Stimulated activated effector memory CD8-positive, alpha-beta T cell treated with anti-CD3 and anti-CD28 coated beads, Interleukin-12 subunit alpha, Interleukin-12 subunit beta, amount 100 ng/mL, for 72 hours (primary cell): Measurements from ENCODE around the gene DCPS.
A peak's percentile ranks its signal among the peaks of the same experiment; 100 is the strongest.
"Not testable (repeated sequence)": the region's sequence is repeated elsewhere in the genome, so short reads cannot be mapped to it uniquely, and the experiment has no call there.

Source experiments
- ATAC-seq: fragments of 150-1000 bp; cut with Tn5 transposase; 2 replicates; pipeline ENCODE4 v1.10.0; 2021
- DNase-seq, 2 donors: peaks; one replicate each; pipeline ENCODE4 v3.0.0; 2021 to 2022; ENCODE audit warnings: low spot score in 2 of 2
- H3K27ac Mint-ChIP-seq: one replicate; pipeline ENCODE4 v1.8.0; 2022; ENCODE audit warnings: mild to moderate bottlenecking, mixed read lengths
- H3K36me3 Mint-ChIP-seq: one replicate; pipeline ENCODE4 v1.8.0; 2022; ENCODE audit warnings: mild to moderate bottlenecking, mixed read lengths
- H3K4me1 Mint-ChIP-seq: one replicate; pipeline ENCODE4 v1.8.0; 2022; ENCODE audit warnings: mixed read lengths
- H3K4me3 Mint-ChIP-seq: one replicate; pipeline ENCODE4 v1.8.0; 2022; ENCODE audit warnings: mild to moderate bottlenecking, mixed read lengths
- H3K9me3 Mint-ChIP-seq: one replicate; pipeline ENCODE4 v1.8.0; 2022; ENCODE audit warnings: mixed read lengths

The DCPS gene

GRCh38 chr11:126280595-126280994, 23.3 kb upstream of the DCPS start:
- no peaks in the 10 kb centered on the region for H3K9me3 Mint-ChIP-seq
- no peak overlapping the region for H3K4me3 Mint-ChIP-seq
- no peak for DNase-seq
- no peak for ATAC-seq
- H3K27ac Mint-ChIP-seq, result peak overlapping the region; percentile 65
- peaks cover 21% of the 10 kb centered on the region for H3K36me3 Mint-ChIP-seq
- H3K4me1 Mint-ChIP-seq, result peaks cover 51% of the 10 kb centered on the region

- Mint-ChIP-seq H3K36me3 (peaks cover 16% of the 10 kb centered on the region), H3K9me3 (no peaks in the 10 kb centered on the region), H3K27ac (peak overlapping the region; percentile 98), H3K4me3 (peak overlapping the region; percentile 94), H3K4me1 (peaks cover 45% of the 10 kb centered on the region)
- DNase-seq, result no peak
- ATAC-seq, result no peak
Observed at GRCh38 chr11:126281245-126281644, 22.6 kb upstream of the DCPS start.

GRCh38 chr11:126281666-126282175, 22.1 kb upstream of the DCPS start:
- DNase-seq (no peak), ATAC-seq (no peak)
- Mint-ChIP-seq H3K4me1 (peaks cover 45% of the 10 kb centered on the region), H3K9me3 (no peaks in the 10 kb centered on the region), H3K27ac (peak overlapping the region; percentile 98), H3K36me3 (peaks cover 16% of the 10 kb centered on the region), H3K4me3 (peak overlapping the region; percentile 94)

- peaks cover 45% of the 10 kb centered on the region for H3K4me1 Mint-ChIP-seq
- no peaks in the 10 kb centered on the region for H3K9me3 Mint-ChIP-seq
- peak overlapping the region; percentile 98 for H3K27ac Mint-ChIP-seq
- peaks cover 17% of the 10 kb centered on the region for H3K36me3 Mint-ChIP-seq
- ATAC-seq (peak; percentile 26), DNase-seq (peak in 1 of 2 donors; percentile 58)
- H3K4me3 Mint-ChIP-seq, result peak overlapping the region; percentile 94
Observed at GRCh38 chr11:126282361-126282735, 21.5 kb upstream of the DCPS start.

- peaks cover 45% of the 10 kb centered on the region for H3K4me1 Mint-ChIP-seq
- peak within 1 kb of the TSS; percentile 98 for H3K27ac Mint-ChIP-seq
- no peaks in the 10 kb centered on the region for H3K9me3 Mint-ChIP-seq
- ATAC-seq (peak; percentile 76), DNase-seq (peak; percentile 51 to 85)
- peak within 1 kb of the TSS; percentile 94 for H3K4me3 Mint-ChIP-seq
- H3K36me3 Mint-ChIP-seq, result peaks cover 20% of the 10 kb centered on the region
Observed at GRCh38 chr11:126282736-126283591, 20.9 kb upstream of the DCPS start, which contains the start of gene TIRAP. Gene TIRAP, plus strand, starts transcription at chr11:126283093. Its CDS starts 7,802 bp downstream, at chr11:126290895.

GRCh38 chr11:126284829-126285228, 19.0 kb upstream of the DCPS start:
- H3K4me1 Mint-ChIP-seq, result peaks cover 40% of the 10 kb centered on the region
- peak overlapping the region; percentile 61 for H3K27ac Mint-ChIP-seq
- DNase-seq (peak; percentile 71 to 87), ATAC-seq (peak; percentile 77)
- H3K9me3 Mint-ChIP-seq, result no peaks in the 10 kb centered on the region
- H3K36me3 Mint-ChIP-seq, result peaks cover 28% of the 10 kb centered on the region
- peak overlapping the region; percentile 94 for H3K4me3 Mint-ChIP-seq

GRCh38 chr11:126288237-126288636, 15.6 kb upstream of the DCPS start:
- DNase-seq (no peak), ATAC-seq (no peak)
- H3K4me1 Mint-ChIP-seq, result peaks cover 20% of the 10 kb centered on the region
- H3K36me3 Mint-ChIP-seq, result peaks cover 51% of the 10 kb centered on the region
- no peak overlapping the region for H3K27ac Mint-ChIP-seq
- no peak overlapping the region for H3K4me3 Mint-ChIP-seq
- H3K9me3 Mint-ChIP-seq, result no peaks in the 10 kb centered on the region

GRCh38 chr11:126290887-126291286, 13.0 kb upstream of the DCPS start:
- ATAC-seq, result no peak
- H3K27ac Mint-ChIP-seq, result no peak overlapping the region
- H3K4me3 Mint-ChIP-seq, result no peak overlapping the region
- DNase-seq, result no peak
- H3K36me3 Mint-ChIP-seq, result peaks cover 73% of the 10 kb centered on the region
- peaks cover 12% of the 10 kb centered on the region for H3K4me1 Mint-ChIP-seq
- H3K9me3 Mint-ChIP-seq, result no peaks in the 10 kb centered on the region

- H3K4me3 Mint-ChIP-seq, result no peak overlapping the region
- peaks cover 86% of the 10 kb centered on the region for H3K36me3 Mint-ChIP-seq
- DNase-seq (no peak), ATAC-seq (no peak)
- no peaks in the 10 kb centered on the region for H3K9me3 Mint-ChIP-seq
- peaks cover 12% of the 10 kb centered on the region for H3K4me1 Mint-ChIP-seq
- H3K27ac Mint-ChIP-seq, result peak overlapping the region; percentile 33
Observed at GRCh38 chr11:126293726-126294125, 10.1 kb upstream of the DCPS start.

- Mint-ChIP-seq H3K36me3 (peaks cover 95% of the 10 kb centered on the region), H3K9me3 (no peaks in the 10 kb centered on the region), H3K4me1 (peaks cover 12% of the 10 kb centered on the region), H3K4me3 (no peak overlapping the region), H3K27ac (no peak overlapping the region)
- ATAC-seq, result no peak
- no peak for DNase-seq
Observed at GRCh38 chr11:126297004-126297403, 6.9 kb upstream of the DCPS start.

GRCh38 chr11:126304457-126305075, 706 bp downstream of the DCPS start:
- ATAC-seq (peak; percentile 1), DNase-seq (peak in 1 of 2 donors; percentile 62)
- peaks cover 87% of the 10 kb centered on the region for H3K36me3 Mint-ChIP-seq
- H3K27ac Mint-ChIP-seq, result peak overlapping the region; percentile 97
- peak overlapping the region; percentile 93 for H3K4me3 Mint-ChIP-seq
- H3K4me1 Mint-ChIP-seq, result peaks cover 24% of the 10 kb centered on the region
- H3K9me3 Mint-ChIP-seq, result no peaks in the 10 kb centered on the region

- Mint-ChIP-seq H3K4me3 (peak overlapping the region; percentile 93), H3K4me1 (peaks cover 35% of the 10 kb centered on the region), H3K36me3 (peaks cover 87% of the 10 kb centered on the region), H3K9me3 (no peaks in the 10 kb centered on the region), H3K27ac (peak overlapping the region; percentile 97)
- DNase-seq (no peak), ATAC-seq (peak; percentile 63)
Observed at GRCh38 chr11:126305699-126306098, 1.8 kb downstream of the DCPS start.

- Mint-ChIP-seq H3K9me3 (no peaks in the 10 kb centered on the region), H3K27ac (no peak overlapping the region), H3K4me1 (peaks cover 44% of the 10 kb centered on the region), H3K4me3 (no peak overlapping the region), H3K36me3 (peaks cover 81% of the 10 kb centered on the region)
- DNase-seq, result no peak
- ATAC-seq, result no peak
Observed at GRCh38 chr11:126307706-126308105, 3.8 kb downstream of the DCPS start.

- Mint-ChIP-seq H3K36me3 (peaks cover 81% of the 10 kb centered on the region), H3K27ac (no peak overlapping the region), H3K4me1 (peaks cover 44% of the 10 kb centered on the region), H3K4me3 (no peak overlapping the region), H3K9me3 (no peaks in the 10 kb centered on the region)
- no peak for DNase-seq
- ATAC-seq, result no peak
Observed at GRCh38 chr11:126308271-126308671, 4.4 kb downstream of the DCPS start.

- not testable (repeated sequence) for H3K9me3 Mint-ChIP-seq, H3K4me3 Mint-ChIP-seq, H3K27ac Mint-ChIP-seq, ATAC-seq, DNase-seq
- Mint-ChIP-seq H3K36me3 (peaks cover 81% of the 10 kb centered on the region), H3K4me1 (peaks cover 44% of the 10 kb centered on the region)
Observed at GRCh38 chr11:126308771-126309170, 4.9 kb downstream of the DCPS start.
